SHP77 treated with DMSO at 0.1 percent for 48 hours (cell line): ENCODE measurements around the gene ZFC3H1.
"Not testable (repeated sequence)": the region's sequence is repeated elsewhere in the genome, so short reads cannot be mapped to it uniquely, and the experiment has no call there.

Source experiments
- DNase-seq: peaks from one replicate; lab custom pipeline; 2025; lab: John Stamatoyannopoulos, UW

The ZFC3H1 gene

GRCh38 chr12:71576496-71576895 is 87.2 kb downstream of the ZFC3H1 start:
- no peak for DNase-seq

DNA sequence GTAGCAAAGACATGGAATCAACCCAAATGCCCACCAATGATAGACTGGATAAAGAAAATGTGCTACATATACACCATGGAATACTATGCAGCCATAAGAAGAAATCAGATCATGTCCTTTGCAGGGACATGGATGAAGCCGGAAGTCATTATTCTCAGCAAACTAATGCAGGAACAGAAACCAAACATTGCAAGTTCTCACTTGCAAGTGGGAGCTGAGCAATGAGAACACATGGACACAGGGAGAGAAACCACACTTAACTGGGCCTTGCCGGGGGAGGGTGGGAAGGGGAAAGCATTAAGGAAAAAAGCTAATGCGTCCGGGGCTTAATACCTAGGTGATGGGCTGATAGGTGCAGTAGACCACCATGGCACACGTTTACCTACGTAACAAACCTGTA is 93.8 kb downstream of the ZFC3H1 start:
- DNase-seq = not testable (repeated sequence)

DNA sequence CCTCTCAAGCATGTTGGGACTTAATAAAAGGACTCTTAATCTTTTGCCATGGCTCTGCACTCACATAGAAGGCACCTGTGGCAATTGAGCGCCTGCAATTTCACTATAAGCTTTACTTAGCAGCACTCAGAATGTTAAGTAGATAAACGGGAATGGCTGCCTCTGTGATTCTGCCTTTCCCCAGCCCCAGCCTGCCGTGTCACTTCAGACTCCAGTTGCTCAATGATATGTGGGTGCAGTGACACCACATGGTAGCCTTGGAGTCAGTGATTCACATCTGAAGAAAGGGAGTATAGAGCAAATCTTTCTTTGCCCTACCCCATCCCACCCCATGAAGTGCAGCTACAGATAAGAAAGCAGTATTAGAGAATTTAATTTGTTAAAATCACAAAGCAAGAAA is 96.1 kb downstream of the ZFC3H1 start:
- no peak for DNase-seq

GRCh38 chr12:71566655-71567054 is 97.0 kb downstream of the ZFC3H1 start:
- DNase-seq = no peak

GRCh38 chr12:71565535-71565934 is 98.1 kb downstream of the ZFC3H1 start:
- no peak for DNase-seq

DNA sequence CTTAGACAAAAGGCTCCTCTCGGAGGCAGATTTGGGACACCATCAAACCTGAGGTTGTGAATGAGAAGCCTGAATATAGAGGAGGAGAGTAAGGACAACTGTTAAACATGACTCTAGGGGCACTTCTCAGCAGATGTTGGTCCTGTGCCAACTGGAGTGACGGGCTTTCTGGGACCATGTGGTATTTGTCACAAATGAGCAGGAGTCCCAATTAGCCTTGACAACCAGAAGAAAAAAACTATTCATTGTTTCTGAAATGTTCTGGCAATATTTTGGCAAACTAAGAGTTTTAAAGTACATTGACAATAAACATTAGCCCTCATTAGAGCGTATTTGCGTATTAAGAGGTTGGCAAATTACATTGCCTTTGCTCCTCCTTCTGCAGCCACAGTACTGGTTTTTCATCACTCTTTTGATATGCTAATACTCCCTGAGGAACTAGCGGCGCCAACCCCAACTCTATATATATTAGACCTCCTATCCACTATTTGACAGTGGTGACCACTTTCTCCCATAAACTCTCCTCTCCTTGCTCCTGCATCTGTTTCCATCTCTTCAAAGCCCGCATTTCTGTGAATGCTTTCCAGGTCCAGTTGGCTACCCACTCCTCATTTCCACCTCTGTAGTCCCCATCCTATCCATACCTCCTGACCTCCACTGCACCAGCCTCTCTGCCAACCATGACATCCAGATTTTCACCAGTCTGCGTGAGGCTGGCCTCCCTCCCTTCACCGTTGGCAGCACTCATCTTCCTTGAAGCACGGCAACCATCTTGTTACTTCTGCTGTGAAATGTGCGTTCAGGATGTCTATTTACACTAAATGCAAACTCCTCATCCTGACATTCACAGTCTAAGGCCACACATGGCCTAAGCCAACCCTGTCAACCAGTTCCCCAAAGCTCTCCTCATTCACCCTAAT is 100.7 kb downstream of the ZFC3H1 start:
- DNase-seq = peak; percentile 14
